ENCODE results near the gene STOM. TPM values are rescaled to one million over a fixed set of nuclear protein-coding genes. Genes with fewer than 3 reads are reported as not detected.
A peak's percentile ranks its signal among the peaks of the same experiment; 100 is the strongest.

The STOM gene
- polyA plus RNA-seq, 1 of the 3 experiments (the other 2 are of a cell fraction): 40.5 TPM

DNA sequence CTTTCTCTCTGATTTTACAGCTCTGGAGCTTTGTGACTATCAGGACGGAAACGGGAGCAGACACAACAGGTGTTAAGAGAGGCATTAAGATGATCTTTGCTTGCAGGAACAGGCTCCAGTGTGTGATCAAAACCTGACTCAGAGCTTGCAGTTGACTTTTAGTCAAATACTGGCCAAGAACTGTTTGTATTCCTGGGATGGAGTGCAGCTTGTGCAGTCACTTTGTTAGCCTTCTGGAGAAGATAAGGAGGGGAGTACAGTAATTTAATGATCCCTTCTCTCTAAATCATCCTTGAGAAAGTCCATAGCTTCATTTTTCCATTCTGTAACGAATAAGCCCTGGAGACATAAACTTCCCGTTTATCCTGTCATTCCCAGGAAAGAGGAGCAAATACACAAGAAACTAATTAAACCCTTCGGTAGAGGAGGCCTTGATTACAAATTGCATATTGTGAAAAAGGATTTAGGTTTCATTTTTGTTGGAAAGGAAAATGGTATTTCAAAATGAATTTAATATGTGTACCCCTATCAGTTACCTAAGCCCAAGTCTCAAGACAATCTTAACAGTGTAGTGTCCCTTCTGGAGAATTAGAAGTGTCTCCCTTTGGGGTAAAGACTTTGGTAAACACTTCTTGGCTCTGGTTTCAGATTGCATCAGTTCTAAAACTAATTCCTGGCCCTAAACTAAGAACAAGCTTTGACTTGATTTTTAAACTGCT is 3.1 kb upstream of the STOM start:
- Histone ChIP-seq H2AFZ (ENCODE audit: low read depth) (peak overlapping the region; percentile 79), H3K4me3 (ENCODE audit: low read depth in 2 of 2, low read length in 1 of 2) (no peak overlapping the region), H3K9me2 (no peaks in the 10 kb centered on the region), H3K79me2 (ENCODE audit: insufficient read depth) (peaks cover 15% of the 10 kb centered on the region), H3K27me3 (ENCODE audit: insufficient read depth) (no peaks in the 10 kb centered on the region), H4K20me1 (ENCODE audit: insufficient read depth) (no peaks in the 10 kb centered on the region), H3F3A (replicated peaks; ENCODE audit: insufficient read depth) (peaks cover 17% of the 10 kb centered on the region), H3K9me3 (no peaks in the 10 kb centered on the region), H3K9ac (peak overlapping the region; percentile 19; the same call in 1 of the 2 replicates), H3K4me2 (peak overlapping the region; percentile 3; the same call in 1 of the 2 replicates), H3K36me3 (replicated peaks in 1 of 2; ENCODE audit: control insufficient read depth in 1 of 2, insufficient read depth in 2 of 2, low read length in 1 of 2) (peaks cover 0 to 2% of the 10 kb centered on the region in 2 experiments), H3K27ac (ENCODE audit: low read depth in 2 of 2, low read length in 1 of 2) (peak overlapping the region; percentile 18 to 30; a peak in 3 of 4 replicates), H3K4me1 (ENCODE audit: control insufficient read depth in 1 of 2, insufficient read depth in 2 of 2, low read depth in 1 of 2, low read length in 1 of 2) (peaks cover 22 to 37% of the 10 kb centered on the region in 2 experiments; a peak in 3 of 4 replicates)
- 54% methylated on average over 5 of the region's 5 CpGs for WGBS (ENCODE audit: low lambda C conversion rate)
- no peak for DNase-seq
- POLR2A ChIA-PET: no interaction called here
- TF ChIP-seq MEF2A (IDR thresholded peaks at IDR 0.05; ENCODE audit: borderline replicate concordance, low read depth) (no peak), EP300 (IDR thresholded peaks at IDR 0.05; ENCODE audit: borderline replicate concordance in 1 of 2, low read depth in 1 of 2, low read length in 1 of 2) (0 out of 4 replicates have a peak, but pooled peaks of 1 of the 2 experiments have one; percentile 35), ELF1 (IDR thresholded peaks at IDR 0.05) (no peak)
- CTCF ChIA-PET: interaction anchor here (1.2 to 4.1 kb wide), 3 partner anchors 27 to 94 kb away, joined by 4 to 39 read pairs (median 9); no protein-coding TSS in a partner anchor

- TF ChIP-seq POLR2AphosphoS5 (IDR thresholded peaks at IDR 0.05; ENCODE audit: low read depth, low read length) (no peak), ELF1 (IDR thresholded peaks at IDR 0.05) (no peak), GATA2 (CRISPR knock-in tag; IDR thresholded peaks at IDR 0.05) (no peak), FOSL2 (IDR thresholded peaks at IDR 0.05; ENCODE audit: borderline replicate concordance, low read depth) (no peak), RXRA (IDR thresholded peaks at IDR 0.05; ENCODE audit: borderline replicate concordance, low read depth) (no peak), JUND (IDR thresholded peaks at IDR 0.05) (no peak), MXI1 (IDR thresholded peaks at IDR 0.05; ENCODE audit: low read depth, low read length) (no peak)
- WGBS (ENCODE audit: low lambda C conversion rate): 82% methylated on average over 6 of the region's 6 CpGs
- H3F3A ChIP-seq (replicated peaks; ENCODE audit: insufficient read depth): peaks cover 16% of the 10 kb centered on the region
- peaks cover 29 to 37% of the 10 kb centered on the region in 2 experiments; a peak in 3 of 4 replicates for H3K4me1 ChIP-seq (ENCODE audit: control insufficient read depth in 1 of 2, insufficient read depth in 2 of 2, low read depth in 1 of 2, low read length in 1 of 2)
- H4K20me1 ChIP-seq (ENCODE audit: insufficient read depth): no peaks in the 10 kb centered on the region
- no peaks in the 10 kb centered on the region for H3K27me3 ChIP-seq (ENCODE audit: insufficient read depth)
- H3K36me3 ChIP-seq (replicated peaks in 1 of 2; ENCODE audit: control insufficient read depth in 1 of 2, insufficient read depth in 2 of 2, low read length in 1 of 2): no peaks in the 10 kb centered on the region
- H3K27ac ChIP-seq (ENCODE audit: low read depth in 2 of 2, low read length in 1 of 2): peak overlapping the region in 1 of 2 experiments; percentile 30; a peak in 2 of 4 replicates
- H3K4me3 ChIP-seq (ENCODE audit: low read depth in 2 of 2, low read length in 1 of 2): no peak overlapping the region
- peak overlapping the region; percentile 79; the same call in 1 of the 2 replicates for H2AFZ ChIP-seq (ENCODE audit: low read depth)
- no peak for DNase-seq
- no peak overlapping the region for H3K9ac ChIP-seq
- 0 out of 2 replicates have a peak overlapping the region, but pooled peaks have one; percentile 3 for H3K4me2 ChIP-seq
- CTCF ChIA-PET: interaction anchor here (1.2 to 4.1 kb wide), 3 partner anchors 28 to 94 kb away, joined by 4 to 39 read pairs (median 9); no protein-coding TSS in a partner anchor
- no peaks in the 10 kb centered on the region for H3K9me3 ChIP-seq
- peaks cover 22% of the 10 kb centered on the region for H3K79me2 ChIP-seq (ENCODE audit: insufficient read depth)
- H3K9me2 ChIP-seq: no peaks in the 10 kb centered on the region
- POLR2A ChIA-PET: no interaction called here
Observed at GRCh38 chr9:121372239-121373010, 2.4 kb upstream of the STOM start.
